22Rv1 (cell line): ENCODE measurements around the gene LRP1-AS.

ENCODE experiments used
- CTCF ChIP-seq: fragments of 450-650 bp; IDR thresholded peaks from 2 replicates; pipeline ENCODE4 v1.5.1; 2017; ENCODE audit warnings: mild to moderate bottlenecking
- ZFX ChIP-seq: fragments of 450-650 bp; IDR thresholded peaks from 2 replicates; pipeline ENCODE4 v1.6.1; 2017; ENCODE audit warnings: antibody characterized with exemption, borderline replicate concordance

- TF ChIP-seq CTCF = no peak
- no peak for TF ChIP-seq ZFX
Observed at GRCh38 chr12:57187222-57188089, 40.0 kb upstream of the LRP1-AS start.
